ENCODE measurements around the gene OGFR.
A peak's percentile ranks its signal among the peaks of the same experiment; 100 is the strongest.

OGFR gene

DNA sequence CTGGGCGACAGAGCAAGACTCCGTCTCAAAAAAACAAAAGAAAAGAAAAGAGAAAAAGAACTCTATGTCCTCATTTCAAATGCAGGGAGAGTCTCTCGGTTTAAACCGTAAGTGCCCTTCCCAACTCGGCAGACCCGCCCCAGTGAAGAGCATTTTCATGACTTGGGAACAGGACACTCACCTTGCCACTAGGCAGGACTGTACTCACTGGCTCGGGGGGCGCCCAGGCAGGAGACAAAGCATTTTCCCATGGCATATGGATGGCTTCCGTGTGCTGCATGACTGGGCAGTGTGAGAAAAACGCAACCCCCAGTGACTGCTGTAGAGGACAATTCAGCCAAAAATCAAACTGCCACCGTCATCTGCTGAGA, 32.0 kb upstream of the OGFR start:
- in situ Hi-C loops (cut with MboI; ENCODE audit: low sequenced_read_pairs): no loop called here
- Histone ChIP-seq H3K4me1 (peaks cover 30% of the 10 kb centered on the region), H3K36me3 (replicated peaks) (no peaks in the 10 kb centered on the region), H3K27me3 (ENCODE audit: low read depth) (no peaks in the 10 kb centered on the region), H3K4me3 (no peak overlapping the region), H3K9me3 (no peaks in the 10 kb centered on the region)
- no peak for DNase-seq (ENCODE audit: low spot score in 2 of 2)

DNA sequence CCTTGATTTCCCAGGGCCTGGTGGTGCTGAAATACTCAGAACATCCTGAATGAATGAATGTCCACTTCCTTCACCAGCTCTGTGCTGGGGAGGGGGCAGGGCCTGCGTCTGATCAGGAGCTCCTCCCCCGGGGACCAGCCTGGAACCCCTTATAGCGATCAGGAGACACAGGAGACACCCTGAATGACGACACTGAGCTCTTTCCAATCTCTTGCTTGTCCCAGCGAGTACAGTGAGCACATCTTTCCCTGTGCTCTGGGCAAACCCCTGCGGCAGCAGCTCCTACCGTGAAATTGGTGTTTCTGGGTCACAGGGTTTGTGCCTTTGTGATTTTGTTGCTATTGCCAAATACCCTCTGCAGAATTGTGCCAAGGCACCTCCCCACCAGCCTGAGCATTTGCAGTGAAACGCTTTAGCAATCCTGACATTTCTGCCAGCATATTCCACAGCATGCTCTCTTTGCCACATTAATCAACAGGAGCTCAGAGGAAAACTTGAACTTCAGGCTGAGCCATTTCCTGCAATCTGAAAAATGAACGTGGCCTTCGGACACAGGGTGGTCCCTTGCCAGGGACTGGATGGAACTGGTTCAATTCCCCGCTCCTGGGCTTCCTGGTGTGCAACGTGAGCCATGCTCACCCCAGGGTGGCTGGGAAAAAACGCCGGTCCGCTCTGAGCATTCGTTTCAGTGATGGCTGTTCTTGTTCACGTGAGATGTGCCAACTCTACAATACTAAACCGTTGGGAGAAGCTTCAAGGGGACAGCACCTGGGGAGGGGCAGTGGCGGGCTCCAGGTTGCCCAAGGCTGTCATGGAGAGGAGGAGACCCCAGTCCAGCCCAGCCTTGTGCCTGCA, 31.4 kb upstream of the OGFR start:
- no peaks in the 10 kb centered on the region for H3K36me3 ChIP-seq (replicated peaks)
- H3K9me3 ChIP-seq: no peaks in the 10 kb centered on the region
- no peaks in the 10 kb centered on the region for H3K27me3 ChIP-seq (ENCODE audit: low read depth)
- in situ Hi-C loops (cut with MboI; ENCODE audit: low sequenced_read_pairs): no loop called here
- H3K4me1 ChIP-seq: peaks cover 30% of the 10 kb centered on the region
- no peak for DNase-seq (ENCODE audit: low spot score in 2 of 2)
- no peak overlapping the region for H3K4me3 ChIP-seq

DNA sequence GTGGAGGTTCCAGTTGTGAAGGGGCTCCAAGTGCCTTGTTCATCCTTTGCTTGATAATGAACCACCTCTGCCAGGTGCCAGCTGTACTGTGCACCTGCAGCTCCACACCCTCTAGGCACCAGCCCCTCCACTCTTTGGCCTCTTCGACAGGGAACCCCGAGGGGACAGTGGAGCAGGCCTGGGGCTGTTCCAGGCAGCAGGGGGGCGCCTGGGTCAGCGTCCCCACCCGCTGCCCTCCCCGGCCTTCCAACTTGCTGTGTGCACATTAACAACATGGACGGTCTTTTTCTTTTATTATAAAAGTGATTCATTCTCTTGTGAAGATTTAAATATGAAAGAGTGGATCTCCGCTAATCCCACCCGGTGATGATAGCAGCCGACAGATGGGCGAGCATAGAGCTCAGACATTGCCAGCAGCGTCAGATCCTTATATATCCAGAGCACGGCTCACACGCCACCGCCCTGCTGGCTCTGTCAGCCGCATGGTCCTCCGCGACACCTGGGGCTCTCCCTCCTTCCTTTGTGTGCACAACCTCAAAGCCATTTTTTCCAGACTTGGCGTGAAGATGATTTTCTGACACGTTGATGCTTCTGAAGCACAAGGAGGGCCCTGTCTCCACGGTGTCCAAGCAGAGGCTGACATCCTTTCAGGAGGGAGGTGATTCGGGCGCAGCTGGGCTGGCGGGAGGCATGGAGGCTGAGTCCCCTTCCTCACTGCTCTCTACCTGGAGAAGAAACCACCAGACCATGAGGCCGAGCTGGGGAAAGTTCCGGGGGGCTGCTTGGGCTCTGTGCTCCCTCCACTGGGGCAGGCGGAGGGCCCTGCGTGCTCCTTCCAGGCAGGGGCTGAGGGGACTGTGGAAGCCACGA, 30.6 kb upstream of the OGFR start:
- Histone ChIP-seq H3K9me3 (no peaks in the 10 kb centered on the region), H3K27me3 (ENCODE audit: low read depth) (no peaks in the 10 kb centered on the region), H3K4me3 (no peak overlapping the region), H3K4me1 (peaks cover 23% of the 10 kb centered on the region), H3K36me3 (replicated peaks) (no peaks in the 10 kb centered on the region)
- in situ Hi-C loops (cut with MboI; ENCODE audit: low sequenced_read_pairs): no loop called here
- peak; percentile 85 to 89 for DNase-seq (ENCODE audit: low spot score in 2 of 2)

DNA sequence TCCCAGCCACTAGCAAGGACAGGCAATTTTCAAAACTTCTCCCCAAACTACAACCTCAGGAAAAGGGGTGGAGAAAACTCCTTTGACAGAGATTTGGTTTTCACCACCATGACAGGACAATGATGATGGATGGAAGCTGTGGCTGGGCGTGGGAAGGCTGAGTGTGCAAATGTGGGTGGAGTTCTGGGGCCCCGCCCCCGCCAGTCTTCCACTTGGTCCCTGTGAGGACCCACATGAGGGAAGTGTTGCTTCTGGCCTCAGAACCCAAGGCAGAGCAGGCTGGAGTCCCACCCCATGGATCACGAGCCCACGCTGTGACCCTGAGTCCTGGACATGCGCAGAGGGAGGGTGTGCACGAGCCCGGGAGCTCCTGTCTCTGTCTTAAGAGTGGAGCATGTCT, 29.9 kb upstream of the OGFR start:
- H3K36me3 ChIP-seq (replicated peaks): no peaks in the 10 kb centered on the region
- in situ Hi-C loops (cut with MboI; ENCODE audit: low sequenced_read_pairs): no loop called here
- H3K27me3 ChIP-seq (ENCODE audit: low read depth): no peaks in the 10 kb centered on the region
- no peak overlapping the region for H3K4me3 ChIP-seq
- peaks cover 22% of the 10 kb centered on the region for H3K4me1 ChIP-seq
- no peaks in the 10 kb centered on the region for H3K9me3 ChIP-seq
- peak in 1 of 2 experiments; percentile 76 for DNase-seq (ENCODE audit: low spot score in 2 of 2)

DNA sequence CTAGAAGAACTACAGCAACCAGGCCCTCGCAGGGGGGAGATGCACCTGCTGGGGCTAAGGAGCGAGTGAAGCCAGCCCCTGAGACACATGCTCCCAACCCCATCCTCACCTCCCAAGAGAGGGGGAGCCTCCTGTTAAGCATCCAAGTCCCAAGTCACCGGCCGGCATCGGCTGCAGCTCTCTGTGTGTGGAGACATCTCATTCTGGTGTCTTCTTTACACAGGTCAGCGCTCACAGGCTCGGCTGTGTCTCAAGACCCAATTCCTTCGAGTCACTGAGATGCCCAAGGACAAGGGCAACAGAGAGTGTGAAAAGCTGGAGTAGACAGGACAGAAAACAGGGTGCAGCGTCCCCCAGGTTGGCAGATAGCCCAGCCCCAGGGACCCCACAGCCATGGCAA, 29.4 kb upstream of the OGFR start:
- Histone ChIP-seq H3K4me3 (no peak overlapping the region), H3K27me3 (ENCODE audit: low read depth) (no peaks in the 10 kb centered on the region), H3K36me3 (replicated peaks) (no peaks in the 10 kb centered on the region), H3K9me3 (no peaks in the 10 kb centered on the region), H3K4me1 (peaks cover 22% of the 10 kb centered on the region)
- DNase-seq (ENCODE audit: low spot score in 2 of 2): no peak
- in situ Hi-C loops (cut with MboI; ENCODE audit: low sequenced_read_pairs): no loop called here

- Histone ChIP-seq H3K27me3 (ENCODE audit: low read depth) (no peaks in the 10 kb centered on the region), H3K4me3 (no peak overlapping the region), H3K9me3 (no peaks in the 10 kb centered on the region), H3K36me3 (replicated peaks) (no peaks in the 10 kb centered on the region), H3K4me1 (peaks cover 22% of the 10 kb centered on the region)
- DNase-seq (ENCODE audit: low spot score in 2 of 2): no peak
- in situ Hi-C loops (cut with MboI; ENCODE audit: low sequenced_read_pairs): no loop called here
These were observed 28.5 kb upstream of the OGFR start for GRCh38 chr20:62776035-62776691.

- in situ Hi-C loops (cut with MboI; ENCODE audit: low sequenced_read_pairs): no loop called here
- Histone ChIP-seq H3K4me3 (no peak overlapping the region), H3K36me3 (replicated peaks) (no peaks in the 10 kb centered on the region), H3K4me1 (peaks cover 22% of the 10 kb centered on the region), H3K9me3 (no peaks in the 10 kb centered on the region), H3K27me3 (ENCODE audit: low read depth) (no peaks in the 10 kb centered on the region)
- DNase-seq (ENCODE audit: low spot score in 2 of 2): peak; percentile 42 to 83
These were observed 27.7 kb upstream of the OGFR start for GRCh38 chr20:62776692-62777527.

- no peak for DNase-seq (ENCODE audit: low spot score in 2 of 2)
- H3K36me3 ChIP-seq (replicated peaks): no peaks in the 10 kb centered on the region
- no peaks in the 10 kb centered on the region for H3K9me3 ChIP-seq
- in situ Hi-C loops (cut with MboI; ENCODE audit: low sequenced_read_pairs): no loop called here
- no peak overlapping the region for H3K4me3 ChIP-seq
- peaks cover 22% of the 10 kb centered on the region for H3K4me1 ChIP-seq
- no peaks in the 10 kb centered on the region for H3K27me3 ChIP-seq (ENCODE audit: low read depth)
These were observed 27.2 kb upstream of the OGFR start for GRCh38 chr20:62777528-62777830.

DNA sequence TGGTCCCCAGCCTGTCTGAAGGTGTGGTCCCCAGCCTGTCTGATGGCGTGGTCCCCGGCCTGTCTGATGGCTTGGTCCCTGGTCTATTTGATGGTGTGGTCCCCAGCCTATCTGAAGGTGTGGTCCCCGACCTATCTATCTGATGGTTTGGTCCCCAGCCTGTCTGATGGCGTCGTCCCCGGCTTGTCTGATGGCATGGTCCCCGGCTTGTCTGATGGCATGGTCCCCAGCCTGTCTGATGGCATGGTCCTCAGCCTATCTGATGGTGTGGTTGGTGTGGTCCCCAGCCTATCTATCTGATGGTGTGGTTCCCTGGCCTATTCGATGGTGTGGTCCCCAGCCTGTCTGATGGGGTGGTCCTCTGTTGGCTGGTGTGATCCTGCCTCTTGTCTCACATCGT, 26.6 kb upstream of the OGFR start:
- in situ Hi-C loops (cut with MboI; ENCODE audit: low sequenced_read_pairs): no loop called here
- Histone ChIP-seq H3K9me3 (no peaks in the 10 kb centered on the region), H3K36me3 (replicated peaks) (no peaks in the 10 kb centered on the region), H3K4me3 (no peak overlapping the region), H3K4me1 (peaks cover 22% of the 10 kb centered on the region), H3K27me3 (ENCODE audit: low read depth) (no peaks in the 10 kb centered on the region)
- no peak for DNase-seq (ENCODE audit: low spot score in 2 of 2)

DNA sequence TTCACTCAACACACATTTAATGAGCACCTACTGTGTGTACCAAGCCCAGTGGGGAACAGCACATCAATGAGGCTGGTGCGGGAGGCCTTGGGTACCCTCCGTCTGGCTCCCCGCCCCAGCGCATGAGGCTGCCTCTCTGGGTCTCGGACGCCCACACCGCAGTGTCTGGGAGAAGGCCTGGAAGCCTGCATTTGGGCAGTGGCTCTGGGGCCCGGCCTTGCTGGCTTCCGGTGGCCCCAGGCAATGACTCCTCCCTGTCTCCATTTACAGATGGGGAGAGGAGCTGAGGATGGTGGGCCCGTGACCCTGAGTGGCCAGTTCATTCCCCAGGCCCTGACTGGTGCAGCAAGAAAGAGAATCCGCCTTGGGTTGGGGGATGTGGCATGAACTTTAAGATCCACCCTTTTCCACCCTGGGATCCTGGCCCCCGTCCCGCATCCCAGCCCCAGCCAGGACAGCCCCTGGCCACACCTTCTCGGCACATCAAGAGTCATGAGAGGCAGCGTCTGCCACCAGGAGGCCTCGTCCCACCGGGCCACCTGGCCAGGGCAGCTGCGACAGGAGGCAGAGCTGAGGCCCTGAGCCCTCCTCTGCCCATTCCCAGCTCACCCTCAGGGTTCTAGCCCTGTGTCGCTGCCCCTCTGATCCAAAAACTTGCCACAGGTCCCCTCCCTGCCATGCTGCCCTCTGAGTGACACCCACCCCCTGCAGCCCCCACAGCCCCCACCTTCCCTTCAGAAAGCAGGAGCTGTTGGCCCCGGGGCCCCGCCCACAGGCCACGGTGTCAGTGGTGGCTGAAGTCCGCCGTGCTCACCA, 25.8 kb upstream of the OGFR start:
- Histone ChIP-seq H3K36me3 (replicated peaks) (no peaks in the 10 kb centered on the region), H3K4me1 (peaks cover 17% of the 10 kb centered on the region), H3K27me3 (ENCODE audit: low read depth) (no peaks in the 10 kb centered on the region), H3K9me3 (no peaks in the 10 kb centered on the region), H3K4me3 (no peak overlapping the region)
- no peak for DNase-seq (ENCODE audit: low spot score in 2 of 2)
- in situ Hi-C loops (cut with MboI; ENCODE audit: low sequenced_read_pairs): no loop called here

- no peak for DNase-seq (ENCODE audit: low spot score in 2 of 2)
- Histone ChIP-seq H3K27me3 (ENCODE audit: low read depth) (no peaks in the 10 kb centered on the region), H3K4me1 (peaks cover 12% of the 10 kb centered on the region), H3K4me3 (no peak overlapping the region), H3K36me3 (replicated peaks) (no peaks in the 10 kb centered on the region), H3K9me3 (no peaks in the 10 kb centered on the region)
- in situ Hi-C loops (cut with MboI; ENCODE audit: low sequenced_read_pairs): no loop called here
These were observed 25.3 kb upstream of the OGFR start for GRCh38 chr20:62779417-62779685.

GRCh38 chr20:62780204-62780603, 24.4 kb upstream of the OGFR start:
- DNase-seq (ENCODE audit: low spot score in 2 of 2): no peak
- H3K9me3 ChIP-seq: no peaks in the 10 kb centered on the region
- in situ Hi-C loops (cut with MboI; ENCODE audit: low sequenced_read_pairs): no loop called here

GRCh38 chr20:62780696-62781095, 23.9 kb upstream of the OGFR start:
- no peak overlapping the region for H3K4me3 ChIP-seq
- no peaks in the 10 kb centered on the region for H3K36me3 ChIP-seq (replicated peaks)
- DNase-seq (ENCODE audit: low spot score in 2 of 2): no peak
- H3K9me3 ChIP-seq: no peaks in the 10 kb centered on the region
- H3K4me1 ChIP-seq: peaks cover 4% of the 10 kb centered on the region; the same call in 1 of the 2 replicates
- H3K27me3 ChIP-seq (ENCODE audit: low read depth): no peaks in the 10 kb centered on the region
- in situ Hi-C loops (cut with MboI; ENCODE audit: low sequenced_read_pairs): no loop called here

More at GRCh38 chr20:62780204-62780603, 24.4 kb upstream of the OGFR start:
- peaks cover 4% of the 10 kb centered on the region for H3K4me1 ChIP-seq
- no peaks in the 10 kb centered on the region for H3K27me3 ChIP-seq (ENCODE audit: low read depth)
- no peak overlapping the region for H3K4me3 ChIP-seq
- no peaks in the 10 kb centered on the region for H3K36me3 ChIP-seq (replicated peaks)

Measured in HAP-1 (cell line).